Measurements from ENCODE around the gene EMC9.

The EMC9 gene

DNA sequence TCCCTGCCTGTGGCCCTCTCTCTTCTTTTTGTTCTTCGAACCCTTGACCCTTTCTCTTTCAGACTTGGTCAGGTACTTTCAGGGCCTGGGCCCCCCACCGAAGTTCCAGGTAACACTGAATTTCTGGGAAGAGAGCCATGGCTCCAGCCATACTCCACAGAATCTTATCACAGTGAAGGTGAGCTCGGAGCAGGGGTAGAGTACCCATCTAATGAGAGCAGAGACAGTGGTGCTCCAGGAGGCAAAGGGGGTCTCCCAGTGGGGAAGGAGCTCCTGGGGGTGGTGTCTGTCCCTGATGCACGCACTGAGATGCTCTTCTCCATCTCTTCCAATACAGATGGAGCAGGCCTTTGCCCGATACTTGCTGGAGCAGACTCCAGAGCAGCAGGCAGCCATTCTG is 24.4 kb upstream of the EMC9 start:
- TF ChIP-seq, protein P1, sequence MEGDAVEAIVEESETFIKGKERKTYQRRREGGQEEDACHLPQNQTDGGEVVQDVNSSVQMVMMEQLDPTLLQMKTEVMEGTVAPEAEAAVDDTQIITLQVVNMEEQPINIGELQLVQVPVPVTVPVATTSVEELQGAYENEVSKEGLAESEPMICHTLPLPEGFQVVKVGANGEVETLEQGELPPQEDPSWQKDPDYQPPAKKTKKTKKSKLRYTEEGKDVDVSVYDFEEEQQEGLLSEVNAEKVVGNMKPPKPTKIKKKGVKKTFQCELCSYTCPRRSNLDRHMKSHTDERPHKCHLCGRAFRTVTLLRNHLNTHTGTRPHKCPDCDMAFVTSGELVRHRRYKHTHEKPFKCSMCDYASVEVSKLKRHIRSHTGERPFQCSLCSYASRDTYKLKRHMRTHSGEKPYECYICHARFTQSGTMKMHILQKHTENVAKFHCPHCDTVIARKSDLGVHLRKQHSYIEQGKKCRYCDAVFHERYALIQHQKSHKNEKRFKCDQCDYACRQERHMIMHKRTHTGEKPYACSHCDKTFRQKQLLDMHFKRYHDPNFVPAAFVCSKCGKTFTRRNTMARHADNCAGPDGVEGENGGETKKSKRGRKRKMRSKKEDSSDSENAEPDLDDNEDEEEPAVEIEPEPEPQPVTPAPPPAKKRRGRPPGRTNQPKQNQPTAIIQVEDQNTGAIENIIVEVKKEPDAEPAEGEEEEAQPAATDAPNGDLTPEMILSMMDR (IDR thresholded peaks at IDR 0.05; ENCODE audit: low read depth, low read length, missing control alignments): no peak
- no peak overlapping the region for H3K4me3 ChIP-seq (ENCODE audit: low read depth, low read length)
- no peak for DNase-seq (ENCODE audit: low read depth)
- in situ Hi-C loops (cut with HindIII; ENCODE audit: low sequenced_read_pairs): no loop called here

- TF ChIP-seq, protein P1 (IDR thresholded peaks at IDR 0.05; ENCODE audit: low read depth, low read length, missing control alignments): no peak
These were observed 23.2 kb upstream of the EMC9 start for GRCh38 chr14:24164518-24164991.

DNA sequence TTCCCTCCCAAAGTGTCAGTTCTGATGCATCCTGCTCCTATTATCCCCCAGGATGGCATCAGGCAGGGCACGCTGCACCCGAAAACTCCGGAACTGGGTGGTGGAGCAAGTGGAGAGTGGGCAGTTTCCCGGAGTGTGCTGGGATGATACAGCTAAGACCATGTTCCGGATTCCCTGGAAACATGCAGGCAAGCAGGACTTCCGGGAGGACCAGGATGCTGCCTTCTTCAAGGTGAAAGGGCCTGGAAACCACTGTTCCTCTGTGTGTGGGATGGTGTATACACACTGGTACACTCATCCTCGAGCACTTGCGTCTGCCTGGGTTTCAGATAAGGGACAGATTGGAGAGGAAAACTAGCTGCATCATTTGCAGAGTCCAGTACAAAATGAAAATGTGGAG is 20.7 kb upstream of the EMC9 start:
- DNase-seq (ENCODE audit: low read depth): no peak
- TF ChIP-seq, protein P1 (IDR thresholded peaks at IDR 0.05; ENCODE audit: low read depth, low read length, missing control alignments): no peak
- in situ Hi-C loops (cut with HindIII; ENCODE audit: low sequenced_read_pairs): no loop called here
- H3K4me3 ChIP-seq (ENCODE audit: low read depth, low read length): peak overlapping the region; percentile 93

More at GRCh38 chr14:24164518-24164991, 23.2 kb upstream of the EMC9 start:
- no peak for DNase-seq (ENCODE audit: low read depth)
- no peak overlapping the region for H3K4me3 ChIP-seq (ENCODE audit: low read depth, low read length)
- in situ Hi-C loops (cut with HindIII; ENCODE audit: low sequenced_read_pairs): no loop called here

DNA sequence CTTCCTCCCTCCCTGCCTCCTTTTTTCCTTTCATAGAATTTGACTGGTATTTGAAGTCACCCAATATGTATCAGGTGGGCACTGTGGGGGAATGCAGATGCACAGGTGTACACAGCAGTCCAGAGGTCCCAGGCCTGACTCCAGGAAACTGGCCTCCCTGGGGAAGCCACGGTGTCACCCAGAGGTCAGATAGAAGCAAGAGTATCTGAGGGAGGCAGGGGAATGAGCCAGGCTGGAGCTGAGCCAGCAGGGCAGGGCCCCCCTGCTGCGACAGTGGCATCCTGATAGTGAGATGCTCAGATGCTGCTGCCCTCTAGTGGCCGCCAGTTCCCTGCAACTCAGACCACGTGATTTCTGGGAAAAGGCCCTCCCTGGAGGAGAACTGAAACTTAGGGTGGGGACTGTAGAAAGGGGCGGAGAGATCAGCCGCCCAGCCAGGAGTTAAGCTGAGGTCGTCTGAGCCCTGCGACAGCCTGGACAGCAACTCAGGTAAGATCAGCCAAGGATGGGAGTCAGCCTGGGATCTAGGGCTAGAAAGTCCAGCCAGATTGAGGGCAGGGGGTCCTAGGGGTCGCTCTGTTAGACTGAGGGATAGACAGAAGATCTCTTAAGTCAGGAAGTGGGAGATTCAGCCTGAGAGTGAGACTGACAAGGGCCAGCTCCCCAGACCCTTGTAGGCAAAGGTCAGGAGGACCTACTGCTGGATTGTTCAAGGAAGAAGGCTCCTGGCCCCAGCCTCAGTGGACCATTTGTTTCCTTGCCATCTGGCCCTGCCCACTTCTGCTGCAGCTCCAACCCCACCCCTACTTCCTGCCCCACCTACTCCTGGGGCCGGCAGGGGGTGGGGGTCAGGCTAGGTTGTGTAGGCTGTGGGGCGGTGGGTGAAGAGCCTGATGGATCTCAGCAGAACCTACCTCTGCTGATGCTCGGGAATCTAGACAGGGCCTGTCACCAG is 19.7 kb upstream of the EMC9 start, which contains the start of gene IRF9:
Gene IRF9 (plus strand): TSS at position 416 of the 955 bp plus-strand sequence. CDS start 880 bp downstream, outside the sequence.
- TF ChIP-seq, protein P1 (IDR thresholded peaks at IDR 0.05; ENCODE audit: low read depth, low read length, missing control alignments): peak; percentile 91
- peak; percentile 87 for DNase-seq (ENCODE audit: low read depth)
- in situ Hi-C loops (cut with HindIII; ENCODE audit: low sequenced_read_pairs): no loop called here
- peak within 1 kb of the TSS; percentile 93 for H3K4me3 ChIP-seq (ENCODE audit: low read depth, low read length)

- H3K4me3 ChIP-seq (ENCODE audit: low read depth, low read length): no peak overlapping the region
- DNase-seq (ENCODE audit: low read depth): no peak
- in situ Hi-C loops (cut with HindIII; ENCODE audit: low sequenced_read_pairs): no loop called here
- TF ChIP-seq, protein P1 (IDR thresholded peaks at IDR 0.05; ENCODE audit: low read depth, low read length, missing control alignments): no peak
These were observed 19.1 kb upstream of the EMC9 start for GRCh38 chr14:24160499-24160849.

DNA sequence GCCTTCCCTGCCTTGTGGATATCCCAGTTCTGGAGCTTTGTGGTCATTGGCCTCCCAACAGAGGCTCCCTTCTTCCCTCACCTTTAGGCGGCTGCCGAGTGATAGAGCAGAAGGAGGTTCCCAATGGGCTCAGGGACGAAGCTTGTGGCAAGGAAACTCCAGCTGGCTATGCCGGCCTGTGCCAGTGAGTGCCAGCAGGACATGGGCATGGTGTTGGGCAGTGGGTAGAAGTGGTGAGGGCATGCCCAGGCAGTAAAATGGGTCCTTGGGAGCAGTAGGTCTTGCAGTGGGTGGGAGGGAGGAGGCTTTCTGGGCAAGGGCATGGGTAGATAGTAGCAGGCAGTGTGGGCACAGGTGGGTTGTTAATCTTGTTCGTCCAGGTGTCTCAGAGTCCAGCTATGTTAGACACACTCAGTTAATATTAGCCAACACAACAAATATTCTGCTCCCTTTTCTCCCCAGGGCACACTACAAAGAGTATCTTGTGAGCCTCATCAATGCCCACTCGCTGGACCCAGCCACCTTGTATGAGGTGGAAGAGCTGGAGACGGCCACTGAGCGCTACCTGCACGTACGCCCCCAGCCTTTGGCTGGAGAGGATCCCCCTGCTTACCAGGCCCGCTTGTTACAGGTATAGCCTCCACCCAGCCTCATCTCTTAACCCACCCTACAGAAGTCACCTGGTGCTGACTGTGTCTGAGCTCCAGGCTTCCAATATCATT is 18.5 kb upstream of the EMC9 start:
- in situ Hi-C loops (cut with HindIII; ENCODE audit: low sequenced_read_pairs): no loop called here
- H3K4me3 ChIP-seq (ENCODE audit: low read depth, low read length): no peak overlapping the region
- TF ChIP-seq, protein P1 (IDR thresholded peaks at IDR 0.05; ENCODE audit: low read depth, low read length, missing control alignments): no peak
- DNase-seq (ENCODE audit: low read depth): no peak

All from astrocyte of the cerebellum (primary cell).